GM13977 (cell line): Measurements from ENCODE around the gene TMCO4.

Experiments
- DNase-seq: peaks from one replicate; pipeline ENCODE4 v3.0.0; 2012; ENCODE audit warnings: low spot score
- in situ Hi-C: fragments of 300-500 bp; cut with MboI; formaldehyde crosslinking; loops from one replicate; pipeline ENCODE4 v1.12.0; 2022; ENCODE audit warnings: low sequenced_read_pairs, low pct_unique_long_range_greater_than_20kb, mixed read lengths, inconsistent platforms; ENCODE audit not compliant: unreplicated experiment
- TF ChIP-seq, protein P1 (sequence below): IDR thresholded peaks from 2 replicates; pipeline ENCODE4 v1.5.1; 2012; ENCODE audit warnings: mild to moderate bottlenecking, control low read depth; ENCODE audit not compliant: insufficient read depth; ENCODE audit errors: extremely low read depth, missing control alignments

TMCO4 gene

GRCh38 chr1:19802269-19802668 lies 2.6 kb upstream of the TMCO4 start:
- TF ChIP-seq, protein P1, sequence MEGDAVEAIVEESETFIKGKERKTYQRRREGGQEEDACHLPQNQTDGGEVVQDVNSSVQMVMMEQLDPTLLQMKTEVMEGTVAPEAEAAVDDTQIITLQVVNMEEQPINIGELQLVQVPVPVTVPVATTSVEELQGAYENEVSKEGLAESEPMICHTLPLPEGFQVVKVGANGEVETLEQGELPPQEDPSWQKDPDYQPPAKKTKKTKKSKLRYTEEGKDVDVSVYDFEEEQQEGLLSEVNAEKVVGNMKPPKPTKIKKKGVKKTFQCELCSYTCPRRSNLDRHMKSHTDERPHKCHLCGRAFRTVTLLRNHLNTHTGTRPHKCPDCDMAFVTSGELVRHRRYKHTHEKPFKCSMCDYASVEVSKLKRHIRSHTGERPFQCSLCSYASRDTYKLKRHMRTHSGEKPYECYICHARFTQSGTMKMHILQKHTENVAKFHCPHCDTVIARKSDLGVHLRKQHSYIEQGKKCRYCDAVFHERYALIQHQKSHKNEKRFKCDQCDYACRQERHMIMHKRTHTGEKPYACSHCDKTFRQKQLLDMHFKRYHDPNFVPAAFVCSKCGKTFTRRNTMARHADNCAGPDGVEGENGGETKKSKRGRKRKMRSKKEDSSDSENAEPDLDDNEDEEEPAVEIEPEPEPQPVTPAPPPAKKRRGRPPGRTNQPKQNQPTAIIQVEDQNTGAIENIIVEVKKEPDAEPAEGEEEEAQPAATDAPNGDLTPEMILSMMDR = no peak
- DNase-seq = no peak
- in situ Hi-C loops = no loop called here

- DNase-seq = peak; percentile 75
- in situ Hi-C loops = no loop called here
- TF ChIP-seq, protein P1 = no peak
Observed at GRCh38 chr1:19800076-19800804, 524 bp upstream of the TMCO4 start.

DNA sequence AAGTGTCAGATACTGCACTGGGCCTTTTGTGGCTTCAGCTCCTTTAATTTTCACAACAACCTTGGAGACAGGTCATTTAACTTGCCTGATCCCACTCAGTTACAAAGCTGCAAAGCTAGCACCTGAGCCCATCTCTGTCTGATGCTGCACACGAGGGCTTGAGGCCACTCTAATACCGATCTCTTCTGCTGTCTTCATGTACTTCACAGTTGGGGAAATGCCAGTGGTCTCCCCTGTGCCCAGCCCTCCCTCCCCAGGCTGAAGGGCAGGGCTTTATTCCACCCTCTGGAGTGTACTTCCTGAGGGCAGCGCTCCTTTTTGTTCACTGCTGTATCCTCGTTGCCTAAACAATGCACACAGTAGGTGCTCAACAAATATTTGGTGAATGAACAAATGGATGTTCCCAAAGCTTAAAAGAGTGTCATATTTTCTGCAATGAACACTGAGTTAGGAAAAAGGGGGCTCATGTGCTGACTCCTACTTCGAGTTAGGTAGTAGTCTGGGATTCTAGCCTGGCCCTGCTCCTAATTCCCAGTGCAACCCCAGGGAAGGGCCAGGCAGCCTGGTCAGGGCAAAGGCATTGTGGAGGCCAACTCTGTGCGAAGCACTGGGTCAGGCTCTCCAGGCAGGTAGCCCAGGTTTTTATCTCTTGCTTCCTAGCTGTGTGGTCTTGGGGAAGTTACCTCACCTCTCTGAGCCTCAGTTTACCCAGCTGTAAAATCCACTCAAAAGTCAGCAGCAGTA lies 1.1 kb downstream of the TMCO4 start:
- in situ Hi-C loops = no loop called here
- TF ChIP-seq, protein P1 = no peak
- DNase-seq = no peak

- TF ChIP-seq, protein P1 = no peak
- DNase-seq = no peak
- in situ Hi-C loops = no loop called here
Observed at GRCh38 chr1:19797827-19798226, 1.9 kb downstream of the TMCO4 start.

DNA sequence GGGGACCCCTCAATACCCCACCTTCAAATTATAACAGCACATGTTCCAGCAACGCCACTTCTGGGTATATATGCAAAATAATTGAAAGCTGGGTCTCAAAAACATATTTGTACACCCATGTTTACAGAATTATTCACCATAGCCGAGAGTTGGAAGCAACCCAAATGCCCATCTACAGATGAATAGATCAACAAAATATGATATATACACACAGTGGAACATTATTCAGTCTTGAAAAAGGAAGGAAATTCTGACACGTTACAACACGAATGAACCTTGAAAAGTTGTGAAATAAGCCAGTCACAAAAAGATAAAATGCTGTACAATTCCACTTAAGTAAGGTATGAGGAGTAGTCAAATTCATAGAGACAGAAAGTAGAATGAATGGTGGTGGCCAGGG lies 5.1 kb downstream of the TMCO4 start:
- DNase-seq = no peak
- in situ Hi-C loops = no loop called here
- TF ChIP-seq, protein P1 = no peak

- in situ Hi-C loops = no loop called here
- TF ChIP-seq, protein P1 = no peak
- peak; percentile 54 for DNase-seq
Observed at GRCh38 chr1:19793360-19794046, 6.2 kb downstream of the TMCO4 start.
